BE2C (cell line): ENCODE measurements around the gene FOXS1.
"Not testable (repeated sequence)": the region's sequence is repeated elsewhere in the genome, so short reads cannot be mapped to it uniquely, and the experiment has no call there.

Source experiments
- DNase-seq: peaks from one replicate; pipeline ENCODE4 v3.0.0-alpha.2; 2020
- H3K27me3 ChIP-seq: fragments of 250-450 bp; sonication (Bioruptor Pico); 2 replicates; pipeline ENCODE4 v1.5.1; 2020; ENCODE audit warnings: mild to moderate bottlenecking
- H3K36me3 ChIP-seq: fragments of 250-450 bp; sonication (Bioruptor Pico); 2 replicates; pipeline ENCODE4 v1.5.1; 2020; ENCODE audit warnings: mild to moderate bottlenecking
- H3K4me1 ChIP-seq: fragments of 250-450 bp; sonication (Bioruptor Pico); 2 replicates; pipeline ENCODE4 v1.5.1; 2020
- H3K4me3 ChIP-seq: 2 replicates; pipeline ENCODE4 v1.5.1; 2011; ENCODE audit warnings: low read depth, low read length
- H3K9me3 ChIP-seq: fragments of 250-450 bp; sonication (Bioruptor Pico); 2 replicates; pipeline ENCODE4 v1.5.1; 2020
- TF ChIP-seq, protein P1 (sequence below): IDR thresholded peaks from 2 replicates; pipeline ENCODE4 v1.5.1; 2012; ENCODE audit warnings: mild to moderate bottlenecking, low read depth, low read length

Gene FOXS1

DNA sequence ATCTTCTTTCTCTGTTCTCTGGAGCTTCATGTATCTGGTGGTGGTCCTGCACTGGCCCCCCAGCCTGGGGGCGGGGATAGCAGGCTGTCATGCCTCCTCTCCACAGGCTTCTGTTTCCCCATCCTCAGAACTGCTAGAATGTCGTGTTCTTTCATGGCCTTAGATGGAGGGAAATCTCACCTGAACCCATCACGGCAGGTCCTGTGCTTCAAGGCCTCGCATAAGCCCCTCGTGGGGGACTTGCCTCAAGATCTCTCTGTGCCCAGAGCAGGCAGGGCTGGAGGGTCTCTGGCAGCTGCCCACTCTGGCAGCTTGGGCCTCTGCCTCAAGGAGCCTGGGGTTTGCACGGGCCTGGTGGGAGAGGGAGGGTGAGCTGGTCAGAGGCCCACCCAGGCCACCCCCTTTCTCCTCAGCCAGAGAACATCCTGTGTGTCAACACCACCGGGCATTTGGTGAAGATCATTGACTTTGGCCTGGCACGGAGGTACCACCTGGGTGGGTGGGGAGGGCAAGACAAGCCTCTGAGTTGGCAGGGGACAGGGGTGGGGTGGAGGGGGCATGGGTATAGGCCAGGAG lies 14.9 kb downstream of the FOXS1 start:
- no peaks in the 10 kb centered on the region for H3K9me3 ChIP-seq
- no peak overlapping the region for H3K4me3 ChIP-seq
- no peaks in the 10 kb centered on the region for H3K4me1 ChIP-seq
- no peak for DNase-seq
- TF ChIP-seq, protein P1, sequence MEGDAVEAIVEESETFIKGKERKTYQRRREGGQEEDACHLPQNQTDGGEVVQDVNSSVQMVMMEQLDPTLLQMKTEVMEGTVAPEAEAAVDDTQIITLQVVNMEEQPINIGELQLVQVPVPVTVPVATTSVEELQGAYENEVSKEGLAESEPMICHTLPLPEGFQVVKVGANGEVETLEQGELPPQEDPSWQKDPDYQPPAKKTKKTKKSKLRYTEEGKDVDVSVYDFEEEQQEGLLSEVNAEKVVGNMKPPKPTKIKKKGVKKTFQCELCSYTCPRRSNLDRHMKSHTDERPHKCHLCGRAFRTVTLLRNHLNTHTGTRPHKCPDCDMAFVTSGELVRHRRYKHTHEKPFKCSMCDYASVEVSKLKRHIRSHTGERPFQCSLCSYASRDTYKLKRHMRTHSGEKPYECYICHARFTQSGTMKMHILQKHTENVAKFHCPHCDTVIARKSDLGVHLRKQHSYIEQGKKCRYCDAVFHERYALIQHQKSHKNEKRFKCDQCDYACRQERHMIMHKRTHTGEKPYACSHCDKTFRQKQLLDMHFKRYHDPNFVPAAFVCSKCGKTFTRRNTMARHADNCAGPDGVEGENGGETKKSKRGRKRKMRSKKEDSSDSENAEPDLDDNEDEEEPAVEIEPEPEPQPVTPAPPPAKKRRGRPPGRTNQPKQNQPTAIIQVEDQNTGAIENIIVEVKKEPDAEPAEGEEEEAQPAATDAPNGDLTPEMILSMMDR, result no peak
- no peaks in the 10 kb centered on the region for H3K27me3 ChIP-seq
- no peaks in the 10 kb centered on the region for H3K36me3 ChIP-seq

DNA sequence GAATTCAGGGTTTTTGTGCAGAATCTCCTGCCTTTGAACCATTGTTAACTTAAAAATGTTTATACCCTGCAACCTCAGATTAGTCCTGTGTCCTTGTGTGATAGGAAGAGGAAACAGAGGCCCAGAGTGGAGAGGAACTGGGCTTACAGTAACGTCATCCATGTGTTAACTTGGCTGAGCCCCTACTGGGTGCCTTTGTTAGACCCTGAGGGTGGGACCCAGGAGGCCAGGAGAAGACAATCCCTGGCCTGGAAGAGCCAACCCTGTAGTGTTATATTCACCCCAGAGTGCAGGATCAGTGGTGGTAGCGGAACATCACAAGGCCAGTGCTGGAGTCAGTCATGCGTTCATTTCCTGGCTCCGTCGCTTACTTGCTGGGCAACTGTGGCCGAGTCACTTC lies 15.7 kb downstream of the FOXS1 start:
- TF ChIP-seq, protein P1, result no peak
- Histone ChIP-seq H3K36me3 (no peaks in the 10 kb centered on the region), H3K4me1 (no peaks in the 10 kb centered on the region), H3K4me3 (no peak overlapping the region), H3K27me3 (no peaks in the 10 kb centered on the region), H3K9me3 (no peaks in the 10 kb centered on the region)
- no peak for DNase-seq

DNA sequence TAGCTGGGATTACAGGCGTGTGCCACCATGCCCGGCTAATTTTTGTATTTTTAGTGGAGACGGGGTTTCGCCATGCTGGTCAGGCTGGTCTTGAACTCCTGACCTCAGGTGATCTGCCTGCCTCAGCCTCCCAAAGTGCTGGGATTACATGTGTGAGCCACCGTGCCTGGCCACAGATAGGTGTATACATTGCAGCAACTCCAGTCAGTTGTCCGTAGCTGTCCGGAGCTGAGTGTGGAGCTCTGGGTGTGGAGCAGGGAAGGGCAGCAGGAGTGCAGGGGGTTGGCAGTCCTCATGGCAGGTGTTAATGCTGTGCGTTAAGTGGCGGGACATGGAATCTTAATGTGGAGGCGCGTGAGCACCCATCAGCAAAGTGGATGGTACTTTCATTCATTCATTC lies 17.4 kb downstream of the FOXS1 start:
- H3K4me3 ChIP-seq, H3K36me3 ChIP-seq, H3K27me3 ChIP-seq, H3K9me3 ChIP-seq, DNase-seq, H3K4me1 ChIP-seq: not testable (repeated sequence)

DNA sequence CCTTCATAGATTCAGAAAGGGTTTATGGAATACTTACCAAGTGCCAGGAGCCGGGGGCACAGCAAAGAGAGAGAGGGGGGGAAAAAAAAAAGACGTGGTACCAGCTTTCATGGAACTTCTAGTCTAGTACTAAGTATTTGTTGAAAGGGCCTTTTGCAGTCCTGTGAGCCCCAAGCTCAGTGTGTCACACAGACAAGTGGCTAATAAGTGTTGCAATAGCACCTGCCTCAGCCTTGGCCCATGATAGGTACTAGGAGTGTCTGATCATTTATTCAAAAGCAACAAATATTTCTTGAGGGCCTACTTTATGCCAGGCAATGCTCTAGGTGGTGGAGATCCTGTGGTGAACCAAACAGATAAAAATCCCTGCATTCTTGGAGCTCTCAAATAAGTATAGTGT lies 18.3 kb downstream of the FOXS1 start:
- no peaks in the 10 kb centered on the region for H3K36me3 ChIP-seq
- H3K4me1 ChIP-seq, result no peaks in the 10 kb centered on the region
- H3K4me3 ChIP-seq, result no peak overlapping the region
- H3K27me3 ChIP-seq, result no peaks in the 10 kb centered on the region
- no peak for DNase-seq
- TF ChIP-seq, protein P1, result no peak
- H3K9me3 ChIP-seq, result no peaks in the 10 kb centered on the region

DNA sequence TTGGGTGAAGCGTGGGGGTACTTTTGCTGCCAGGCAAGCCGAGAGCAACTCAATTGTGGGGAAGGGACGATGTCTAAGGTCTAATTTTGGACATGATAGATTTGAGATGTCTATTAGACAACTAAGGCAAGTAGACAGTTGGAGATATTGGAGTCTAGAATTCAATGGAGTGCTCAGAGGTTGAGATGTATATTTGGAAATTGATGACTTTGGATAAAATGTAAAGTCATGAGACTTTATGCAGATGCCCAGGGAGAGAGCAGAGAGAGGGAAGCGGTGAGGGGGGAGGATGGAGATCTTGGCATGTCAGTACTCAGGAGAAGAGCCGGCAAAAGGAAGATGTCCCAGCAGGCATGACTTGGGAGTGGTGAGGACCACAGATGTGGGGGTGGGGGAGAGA lies 19.3 kb downstream of the FOXS1 start:
- H3K4me3 ChIP-seq, result no peak overlapping the region
- TF ChIP-seq, protein P1, result no peak
- no peaks in the 10 kb centered on the region for H3K4me1 ChIP-seq
- no peak for DNase-seq
- no peaks in the 10 kb centered on the region for H3K9me3 ChIP-seq
- H3K36me3 ChIP-seq, result no peaks in the 10 kb centered on the region
- no peaks in the 10 kb centered on the region for H3K27me3 ChIP-seq

DNA sequence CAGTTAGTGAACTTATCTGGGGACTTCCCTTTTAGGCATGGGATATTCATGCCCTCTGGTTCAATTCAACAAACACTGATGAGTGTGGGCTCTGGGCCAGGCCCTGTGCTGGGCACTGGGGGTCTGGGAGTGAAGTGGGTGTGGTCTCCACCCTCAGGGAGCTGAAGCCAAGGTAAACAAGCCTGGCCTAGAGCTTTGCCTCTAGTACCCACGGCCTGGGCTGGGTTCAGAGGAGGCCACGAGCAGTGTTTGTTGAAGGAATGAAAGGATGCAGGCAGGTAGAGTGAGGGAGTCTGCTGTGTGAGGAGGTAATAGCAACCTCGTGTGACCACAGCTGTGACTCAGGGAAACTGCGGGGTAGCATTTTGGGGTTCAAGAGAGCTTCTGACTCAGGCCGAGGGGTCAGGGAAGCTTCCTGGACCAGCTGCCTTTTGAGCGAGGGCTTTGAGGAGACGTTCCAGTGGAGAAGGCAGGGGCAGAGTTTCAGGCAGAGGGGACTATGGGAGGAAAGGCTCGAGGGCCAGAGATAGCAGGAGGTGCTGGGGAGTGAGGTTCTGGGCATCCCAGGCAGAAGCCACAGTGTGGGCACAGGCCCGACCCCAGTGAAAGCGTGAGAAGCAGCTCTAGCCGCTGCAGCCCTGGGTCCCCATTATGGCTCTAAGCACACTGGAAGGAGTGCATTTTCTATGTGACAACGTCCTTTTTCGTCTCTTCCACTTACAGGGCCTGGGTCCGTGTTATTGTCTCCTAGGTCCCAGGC lies 20.7 kb downstream of the FOXS1 start:
- H3K9me3 ChIP-seq, result no peaks in the 10 kb centered on the region
- H3K4me3 ChIP-seq, result no peak overlapping the region
- TF ChIP-seq, protein P1, result no peak
- H3K27me3 ChIP-seq, result no peaks in the 10 kb centered on the region
- no peaks in the 10 kb centered on the region for H3K36me3 ChIP-seq
- H3K4me1 ChIP-seq, result no peaks in the 10 kb centered on the region
- DNase-seq, result no peak
